LNCaP clone FGC (cell line): ENCODE measurements around the gene SLC25A17.
A peak's percentile ranks its signal among the peaks of the same experiment; 100 is the strongest.
"Not testable (repeated sequence)": the region's sequence is repeated elsewhere in the genome, so short reads cannot be mapped to it uniquely, and the experiment has no call there.

Source experiments
- DNase-seq: peaks from one replicate; pipeline ENCODE4 v3.0.0-alpha.2; 2011; ENCODE audit warnings: low read depth
- H3K4me3 ChIP-seq: 2 replicates; pipeline ENCODE4 v1.5.1; 2011; ENCODE audit warnings: mild to moderate bottlenecking, low read depth, low read length, control low read depth
- TF ChIP-seq, protein P1 (sequence below): IDR thresholded peaks from 2 replicates; pipeline ENCODE4 v1.5.1; 2012; ENCODE audit warnings: mild to moderate bottlenecking; ENCODE audit not compliant: control insufficient read depth, insufficient read depth; ENCODE audit errors: extremely low read depth

SLC25A17 gene

DNA sequence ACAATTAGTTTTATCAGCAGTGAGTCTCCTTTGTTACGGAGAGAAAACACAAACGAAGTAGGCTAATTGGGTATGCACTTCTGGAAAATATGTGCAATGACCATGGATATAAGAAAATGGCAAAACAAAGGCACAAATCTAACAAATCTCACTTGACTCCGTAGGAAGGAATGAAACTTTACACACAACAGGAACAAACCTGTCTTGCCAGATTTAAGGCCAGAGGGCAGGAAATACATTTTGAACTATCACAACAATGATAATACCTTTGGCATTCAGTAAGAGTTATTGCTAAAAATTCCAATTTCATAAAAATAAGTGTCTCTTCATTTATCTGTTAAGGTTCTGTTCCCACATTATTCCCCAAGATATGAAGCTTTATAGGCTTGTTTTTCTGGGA, 36.6 kb downstream of the SLC25A17 start:
- TF ChIP-seq, protein P1, sequence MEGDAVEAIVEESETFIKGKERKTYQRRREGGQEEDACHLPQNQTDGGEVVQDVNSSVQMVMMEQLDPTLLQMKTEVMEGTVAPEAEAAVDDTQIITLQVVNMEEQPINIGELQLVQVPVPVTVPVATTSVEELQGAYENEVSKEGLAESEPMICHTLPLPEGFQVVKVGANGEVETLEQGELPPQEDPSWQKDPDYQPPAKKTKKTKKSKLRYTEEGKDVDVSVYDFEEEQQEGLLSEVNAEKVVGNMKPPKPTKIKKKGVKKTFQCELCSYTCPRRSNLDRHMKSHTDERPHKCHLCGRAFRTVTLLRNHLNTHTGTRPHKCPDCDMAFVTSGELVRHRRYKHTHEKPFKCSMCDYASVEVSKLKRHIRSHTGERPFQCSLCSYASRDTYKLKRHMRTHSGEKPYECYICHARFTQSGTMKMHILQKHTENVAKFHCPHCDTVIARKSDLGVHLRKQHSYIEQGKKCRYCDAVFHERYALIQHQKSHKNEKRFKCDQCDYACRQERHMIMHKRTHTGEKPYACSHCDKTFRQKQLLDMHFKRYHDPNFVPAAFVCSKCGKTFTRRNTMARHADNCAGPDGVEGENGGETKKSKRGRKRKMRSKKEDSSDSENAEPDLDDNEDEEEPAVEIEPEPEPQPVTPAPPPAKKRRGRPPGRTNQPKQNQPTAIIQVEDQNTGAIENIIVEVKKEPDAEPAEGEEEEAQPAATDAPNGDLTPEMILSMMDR = no peak
- no peak overlapping the region for H3K4me3 ChIP-seq
- DNase-seq = peak; percentile 18

DNA sequence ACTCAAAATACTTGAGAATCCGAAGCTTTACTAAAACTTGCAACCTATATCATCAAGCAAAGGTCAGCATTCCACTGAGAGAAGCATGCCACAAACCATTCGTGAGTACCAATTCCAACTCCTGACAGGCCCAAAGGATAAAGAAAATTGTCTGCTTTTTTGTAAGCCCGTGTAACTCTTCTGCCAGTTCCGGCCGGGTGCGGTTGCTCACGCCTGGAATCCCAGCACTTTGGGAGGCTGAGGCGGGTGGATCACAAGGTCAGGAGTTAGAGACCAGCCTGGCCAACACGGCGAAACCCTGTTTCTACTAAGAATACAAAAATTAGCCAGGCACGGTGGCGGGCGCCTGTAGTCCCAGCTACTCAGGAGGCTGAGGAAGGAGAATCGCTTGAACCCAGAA, 37.4 kb downstream of the SLC25A17 start:
- H3K4me3 ChIP-seq, DNase-seq: not testable (repeated sequence)

DNA sequence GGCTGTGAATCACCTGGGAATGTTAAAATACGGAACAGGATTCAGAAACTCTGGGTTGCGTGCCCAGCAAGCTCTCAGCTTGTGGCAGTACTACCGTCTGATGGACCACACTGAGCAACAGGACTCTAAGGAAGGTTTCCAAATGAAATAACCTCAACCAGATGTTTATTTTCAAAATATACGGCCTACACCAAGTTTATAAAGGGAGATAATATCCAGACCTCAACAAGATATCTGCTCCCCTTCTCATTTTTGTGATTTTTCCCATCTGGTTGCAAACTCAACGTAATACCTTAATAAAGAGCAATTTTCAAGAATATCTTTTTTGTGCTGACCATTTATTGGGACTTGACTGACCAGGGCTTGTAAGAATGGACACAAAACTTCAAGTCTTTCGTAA, 49.4 kb downstream of the SLC25A17 start:
- DNase-seq = no peak
- TF ChIP-seq, protein P1 = no peak
- no peak overlapping the region for H3K4me3 ChIP-seq

DNA sequence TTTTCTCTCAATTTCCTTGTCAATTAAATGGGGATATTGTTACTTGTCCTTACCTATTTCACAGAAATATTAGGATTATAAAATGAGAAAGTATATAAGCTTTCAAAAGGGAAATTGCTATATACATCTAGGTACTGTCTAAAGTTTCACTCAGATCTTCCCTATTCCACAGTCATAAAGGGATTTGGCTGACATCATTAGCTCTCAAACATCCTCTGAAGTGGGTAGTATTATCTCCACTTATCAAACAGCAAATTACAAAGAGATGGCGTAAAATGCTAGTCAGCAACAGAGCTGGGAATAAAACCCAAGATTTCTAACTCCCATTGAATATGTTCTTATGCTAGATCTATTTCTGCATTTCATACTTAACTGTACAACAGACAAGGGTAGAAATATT, 50.9 kb downstream of the SLC25A17 start:
- TF ChIP-seq, protein P1 = no peak
- DNase-seq = no peak
- H3K4me3 ChIP-seq = no peak overlapping the region

DNA sequence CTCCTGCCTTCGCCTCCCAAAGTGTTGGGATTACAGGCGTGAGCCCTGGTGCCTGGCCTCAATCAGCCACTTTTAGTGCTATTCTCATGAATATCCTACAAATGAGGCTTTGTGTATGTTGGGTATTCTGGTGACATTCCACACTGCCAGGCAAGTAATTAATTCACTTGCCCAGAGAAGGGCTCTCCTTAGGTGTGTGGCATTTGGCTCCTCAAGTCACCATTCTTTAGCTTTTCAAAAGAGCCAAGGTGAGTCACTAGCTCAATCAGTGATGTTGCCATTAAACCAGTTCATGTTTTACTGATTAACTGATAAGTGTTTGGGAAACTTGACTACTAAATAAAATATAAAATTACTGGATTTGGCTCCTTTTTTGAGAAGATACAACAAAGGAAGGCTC, 52.2 kb downstream of the SLC25A17 start:
- no peak overlapping the region for H3K4me3 ChIP-seq
- TF ChIP-seq, protein P1 = no peak
- DNase-seq = no peak

DNA sequence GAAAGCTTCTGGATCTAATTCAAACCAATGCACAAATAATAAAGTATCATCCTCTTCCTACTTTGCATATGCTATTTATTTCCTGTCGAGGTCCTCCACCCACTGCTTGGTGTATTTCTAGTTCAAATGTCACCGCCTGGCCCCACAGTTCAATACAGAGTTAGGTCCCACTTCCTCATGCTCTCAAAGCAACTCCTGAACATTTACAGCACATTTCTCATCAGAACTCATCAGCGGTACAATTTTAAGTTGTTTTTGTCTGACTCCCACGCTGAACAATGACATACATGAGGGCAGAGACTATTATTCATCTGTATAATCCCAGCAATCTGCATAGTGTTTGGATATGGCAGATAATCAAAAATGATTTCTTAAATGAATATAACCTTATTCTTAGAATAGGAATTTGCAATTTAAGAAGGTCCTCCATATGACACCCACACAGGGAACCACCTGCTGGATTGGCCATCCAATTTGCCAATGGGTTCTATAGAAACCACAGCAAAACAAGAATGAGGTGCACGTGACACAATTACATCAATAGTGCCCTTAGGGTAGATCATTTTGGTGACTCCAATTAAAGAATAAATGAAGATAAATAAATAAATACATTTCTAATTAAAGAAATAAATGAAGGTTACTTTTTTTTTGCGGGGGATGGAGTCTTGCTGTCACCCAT, 54.2 kb downstream of the SLC25A17 start:
- TF ChIP-seq, protein P1 = no peak
- H3K4me3 ChIP-seq = no peak overlapping the region
- no peak for DNase-seq

DNA sequence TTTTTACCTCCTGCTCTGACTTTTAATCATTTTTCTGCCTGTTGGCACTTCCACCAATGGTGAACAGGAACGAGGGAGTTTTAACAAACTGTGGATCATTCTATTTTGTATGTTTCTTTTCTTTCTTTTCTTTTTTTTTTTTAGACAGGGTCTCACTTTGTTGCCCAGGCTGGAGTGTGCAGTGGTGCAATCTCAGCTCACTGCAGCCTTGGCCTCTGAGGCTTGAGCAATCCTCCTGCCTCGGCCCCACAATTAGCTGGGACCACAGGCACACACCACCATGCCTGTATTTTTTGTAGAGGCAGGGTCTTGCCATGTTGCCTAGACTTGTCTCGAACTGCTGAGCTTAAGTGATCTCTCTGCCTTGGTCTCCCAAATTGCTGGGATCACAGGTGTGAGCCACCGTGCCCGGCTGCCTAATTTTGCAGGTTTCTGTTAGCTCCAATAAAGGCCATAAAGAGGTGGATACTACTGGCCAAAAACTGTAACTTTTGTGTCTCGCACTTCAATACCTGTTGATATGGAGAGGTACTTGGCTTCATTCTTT, 59.8 kb downstream of the SLC25A17 start:
- H3K4me3 ChIP-seq = no peak overlapping the region
- TF ChIP-seq, protein P1 = no peak

DNA sequence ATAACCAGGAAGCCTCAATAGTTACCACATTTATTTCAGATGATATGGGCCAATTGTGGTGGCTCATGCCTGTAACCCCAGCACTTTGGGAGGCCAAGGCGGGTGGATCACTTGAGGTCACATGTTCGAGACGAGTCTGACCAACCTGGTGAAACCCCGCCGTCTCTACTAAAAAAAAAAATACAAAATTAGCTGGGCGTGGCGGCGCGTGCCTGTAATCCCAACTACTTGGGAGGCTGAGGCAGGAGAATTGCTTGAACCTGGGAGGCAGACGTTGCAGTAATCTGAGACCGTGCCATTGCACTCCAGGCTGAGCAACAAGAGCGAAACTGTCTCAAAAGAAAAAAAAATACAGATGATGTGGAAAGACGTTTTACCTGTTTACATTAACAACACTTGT, 60.3 kb downstream of the SLC25A17 start:
- H3K4me3 ChIP-seq, DNase-seq: not testable (repeated sequence)

More for the DNA sequence above, 59.8 kb downstream of the SLC25A17 start:
- no peak for DNase-seq
